BE2C (cell line): Measurements from ENCODE around the gene NELFA.

Experiments used
- DNase-seq: peaks from one replicate; pipeline ENCODE4 v3.0.0-alpha.2; 2020
- H3K27me3 ChIP-seq: fragments of 250-450 bp; sonication (Bioruptor Pico); 2 replicates; pipeline ENCODE4 v1.5.1; 2020; ENCODE audit warnings: mild to moderate bottlenecking
- H3K36me3 ChIP-seq: fragments of 250-450 bp; sonication (Bioruptor Pico); 2 replicates; pipeline ENCODE4 v1.5.1; 2020; ENCODE audit warnings: mild to moderate bottlenecking
- H3K4me1 ChIP-seq: fragments of 250-450 bp; sonication (Bioruptor Pico); 2 replicates; pipeline ENCODE4 v1.5.1; 2020
- H3K4me3 ChIP-seq: 2 replicates; pipeline ENCODE4 v1.5.1; 2011; ENCODE audit warnings: low read depth, low read length
- H3K9me3 ChIP-seq: fragments of 250-450 bp; sonication (Bioruptor Pico); 2 replicates; pipeline ENCODE4 v1.5.1; 2020
- TF ChIP-seq, protein P1 (sequence below): IDR thresholded peaks from 2 replicates; pipeline ENCODE4 v1.5.1; 2012; ENCODE audit warnings: mild to moderate bottlenecking, low read depth, low read length

Gene NELFA

DNA sequence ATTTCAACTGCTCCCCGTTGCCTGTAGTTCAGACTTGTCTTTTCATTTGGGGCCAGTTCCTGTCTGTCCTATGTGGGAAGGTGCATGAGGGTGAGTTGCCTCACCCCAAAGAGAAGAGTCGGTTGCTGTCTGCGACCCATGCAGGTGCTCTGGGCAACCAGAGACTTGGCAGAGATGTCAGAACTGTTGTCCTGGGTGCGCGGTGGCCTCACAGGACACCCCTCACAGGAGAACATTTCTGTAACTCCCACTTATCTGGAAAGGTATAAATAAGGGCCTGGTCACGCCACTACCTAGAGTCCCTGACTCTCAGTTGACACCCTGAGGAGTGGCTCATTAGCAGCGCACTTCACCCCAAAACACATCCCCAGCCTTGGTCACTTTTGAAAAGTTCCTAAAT lies 40.6 kb upstream of the NELFA start:
- H3K4me1 ChIP-seq = no peaks in the 10 kb centered on the region
- H3K36me3 ChIP-seq = no peaks in the 10 kb centered on the region; the same call in 1 of the 2 replicates
- H3K4me3 ChIP-seq = no peak overlapping the region
- peaks cover 3% of the 10 kb centered on the region for H3K27me3 ChIP-seq
- no peak for DNase-seq
- TF ChIP-seq, protein P1, sequence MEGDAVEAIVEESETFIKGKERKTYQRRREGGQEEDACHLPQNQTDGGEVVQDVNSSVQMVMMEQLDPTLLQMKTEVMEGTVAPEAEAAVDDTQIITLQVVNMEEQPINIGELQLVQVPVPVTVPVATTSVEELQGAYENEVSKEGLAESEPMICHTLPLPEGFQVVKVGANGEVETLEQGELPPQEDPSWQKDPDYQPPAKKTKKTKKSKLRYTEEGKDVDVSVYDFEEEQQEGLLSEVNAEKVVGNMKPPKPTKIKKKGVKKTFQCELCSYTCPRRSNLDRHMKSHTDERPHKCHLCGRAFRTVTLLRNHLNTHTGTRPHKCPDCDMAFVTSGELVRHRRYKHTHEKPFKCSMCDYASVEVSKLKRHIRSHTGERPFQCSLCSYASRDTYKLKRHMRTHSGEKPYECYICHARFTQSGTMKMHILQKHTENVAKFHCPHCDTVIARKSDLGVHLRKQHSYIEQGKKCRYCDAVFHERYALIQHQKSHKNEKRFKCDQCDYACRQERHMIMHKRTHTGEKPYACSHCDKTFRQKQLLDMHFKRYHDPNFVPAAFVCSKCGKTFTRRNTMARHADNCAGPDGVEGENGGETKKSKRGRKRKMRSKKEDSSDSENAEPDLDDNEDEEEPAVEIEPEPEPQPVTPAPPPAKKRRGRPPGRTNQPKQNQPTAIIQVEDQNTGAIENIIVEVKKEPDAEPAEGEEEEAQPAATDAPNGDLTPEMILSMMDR = no peak
- peaks cover 4% of the 10 kb centered on the region; the same call in 1 of the 2 replicates for H3K9me3 ChIP-seq

DNA sequence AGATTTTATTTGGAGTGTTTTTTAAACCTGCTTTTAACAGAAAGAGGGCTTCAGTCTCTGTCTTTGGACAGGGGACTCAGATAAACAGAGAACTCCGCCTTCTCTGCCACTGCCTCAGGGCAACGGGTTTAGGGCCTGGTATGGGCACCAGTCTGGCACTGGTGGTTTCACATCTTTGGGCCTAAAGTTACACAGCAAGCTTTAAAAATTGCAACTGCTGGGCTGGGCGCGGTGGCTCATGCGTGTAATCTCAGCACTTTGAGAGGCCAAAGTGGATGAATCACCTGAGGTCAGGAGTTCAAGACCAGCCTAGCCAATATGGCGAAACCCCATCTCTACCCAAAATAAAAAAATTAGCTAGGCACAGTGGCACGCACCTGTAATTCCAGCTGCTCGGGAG lies 40.1 kb upstream of the NELFA start:
- TF ChIP-seq, protein P1 = no peak
- H3K4me1 ChIP-seq = no peaks in the 10 kb centered on the region
- H3K4me3 ChIP-seq = no peak overlapping the region
- DNase-seq = no peak
- peaks cover 4% of the 10 kb centered on the region; the same call in 1 of the 2 replicates for H3K9me3 ChIP-seq
- peaks cover 3% of the 10 kb centered on the region for H3K27me3 ChIP-seq
- H3K36me3 ChIP-seq = no peaks in the 10 kb centered on the region; the same call in 1 of the 2 replicates

DNA sequence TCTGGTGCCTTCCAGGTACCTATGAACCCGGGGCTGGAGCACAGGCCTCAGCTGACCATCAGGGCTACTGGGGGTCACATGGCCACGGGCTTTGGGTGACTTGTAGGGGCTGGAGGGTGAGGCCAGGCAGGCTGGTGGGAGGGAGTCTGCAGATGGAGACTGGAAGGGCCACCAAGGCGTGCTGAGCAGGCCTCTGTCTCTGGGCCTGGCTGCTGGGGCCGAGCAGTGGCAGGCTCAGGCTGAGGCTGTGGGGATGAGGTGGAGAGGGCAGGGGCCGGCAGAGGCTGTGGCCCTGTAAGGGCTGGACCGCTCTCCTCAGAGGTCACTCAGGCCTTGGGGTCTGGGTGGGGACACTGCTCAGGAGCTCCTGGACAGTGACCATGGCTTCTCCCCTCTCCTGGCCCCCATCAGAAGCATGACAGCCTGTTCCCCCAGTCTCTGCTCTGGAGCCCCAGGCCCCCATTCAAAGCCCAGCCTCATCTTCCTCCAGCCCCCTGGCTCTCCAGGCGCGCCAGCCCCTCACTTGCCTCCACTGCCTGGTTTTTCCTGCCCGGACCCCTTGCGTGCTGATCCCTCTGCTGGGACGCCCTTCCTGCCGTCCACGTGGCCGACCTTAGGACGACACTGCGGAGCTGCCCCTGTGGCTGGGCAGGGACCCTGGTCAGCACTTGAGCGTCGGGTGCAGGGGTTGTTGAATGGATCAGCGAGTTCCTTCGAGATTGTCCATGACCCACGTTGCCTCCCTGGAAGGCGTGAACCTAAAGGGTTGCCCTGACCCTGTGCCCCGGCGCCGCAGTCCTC lies 39.2 kb upstream of the NELFA start:
- no peak for DNase-seq
- peaks cover 3% of the 10 kb centered on the region; the same call in 1 of the 2 replicates for H3K27me3 ChIP-seq

DNA sequence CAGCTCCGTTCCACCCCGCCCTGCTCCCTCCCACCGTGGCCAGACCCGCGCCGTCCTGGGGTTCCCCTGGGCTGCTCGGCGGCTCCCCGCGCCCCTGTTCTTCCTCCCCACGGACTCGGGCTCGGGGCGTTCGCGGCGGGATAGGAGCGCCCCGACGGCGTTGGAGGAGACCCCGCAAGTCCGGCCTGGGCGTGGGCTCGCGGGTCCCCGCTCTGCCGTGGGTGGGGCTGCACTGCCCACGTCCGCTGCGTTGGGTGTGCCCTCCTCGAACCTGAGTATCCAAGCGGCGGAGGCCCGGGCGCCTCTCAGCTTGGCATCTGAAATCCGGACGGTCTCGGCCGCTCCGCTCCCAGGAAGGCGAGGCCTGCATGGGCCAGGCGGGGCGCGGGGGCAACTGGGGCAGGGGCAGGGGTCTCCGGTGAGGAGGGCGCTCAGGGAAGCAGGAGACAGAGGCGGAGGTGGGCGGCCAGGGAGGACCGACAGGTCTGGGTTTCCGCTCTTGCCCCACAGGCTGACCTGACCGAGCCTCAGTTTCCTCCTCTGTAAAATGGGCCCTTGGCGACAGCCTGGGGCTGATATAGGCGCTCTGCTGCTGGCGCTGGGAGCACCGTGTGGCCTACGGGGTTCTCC lies 38.4 kb upstream of the NELFA start:
- TF ChIP-seq, protein P1 = no peak
- H3K36me3 ChIP-seq = no peaks in the 10 kb centered on the region; the same call in 1 of the 2 replicates
- no peaks in the 10 kb centered on the region for H3K27me3 ChIP-seq
- DNase-seq = peak; percentile 9
- H3K4me3 ChIP-seq = no peak overlapping the region
- H3K4me1 ChIP-seq = no peaks in the 10 kb centered on the region
- peaks cover 4% of the 10 kb centered on the region; the same call in 1 of the 2 replicates for H3K9me3 ChIP-seq

More for the DNA sequence above, 39.2 kb upstream of the NELFA start:
- Histone ChIP-seq H3K9me3 (peaks cover 4% of the 10 kb centered on the region; the same call in 1 of the 2 replicates), H3K4me3 (no peak overlapping the region), H3K36me3 (no peaks in the 10 kb centered on the region; the same call in 1 of the 2 replicates), H3K4me1 (no peaks in the 10 kb centered on the region)
- TF ChIP-seq, protein P1 = no peak

DNA sequence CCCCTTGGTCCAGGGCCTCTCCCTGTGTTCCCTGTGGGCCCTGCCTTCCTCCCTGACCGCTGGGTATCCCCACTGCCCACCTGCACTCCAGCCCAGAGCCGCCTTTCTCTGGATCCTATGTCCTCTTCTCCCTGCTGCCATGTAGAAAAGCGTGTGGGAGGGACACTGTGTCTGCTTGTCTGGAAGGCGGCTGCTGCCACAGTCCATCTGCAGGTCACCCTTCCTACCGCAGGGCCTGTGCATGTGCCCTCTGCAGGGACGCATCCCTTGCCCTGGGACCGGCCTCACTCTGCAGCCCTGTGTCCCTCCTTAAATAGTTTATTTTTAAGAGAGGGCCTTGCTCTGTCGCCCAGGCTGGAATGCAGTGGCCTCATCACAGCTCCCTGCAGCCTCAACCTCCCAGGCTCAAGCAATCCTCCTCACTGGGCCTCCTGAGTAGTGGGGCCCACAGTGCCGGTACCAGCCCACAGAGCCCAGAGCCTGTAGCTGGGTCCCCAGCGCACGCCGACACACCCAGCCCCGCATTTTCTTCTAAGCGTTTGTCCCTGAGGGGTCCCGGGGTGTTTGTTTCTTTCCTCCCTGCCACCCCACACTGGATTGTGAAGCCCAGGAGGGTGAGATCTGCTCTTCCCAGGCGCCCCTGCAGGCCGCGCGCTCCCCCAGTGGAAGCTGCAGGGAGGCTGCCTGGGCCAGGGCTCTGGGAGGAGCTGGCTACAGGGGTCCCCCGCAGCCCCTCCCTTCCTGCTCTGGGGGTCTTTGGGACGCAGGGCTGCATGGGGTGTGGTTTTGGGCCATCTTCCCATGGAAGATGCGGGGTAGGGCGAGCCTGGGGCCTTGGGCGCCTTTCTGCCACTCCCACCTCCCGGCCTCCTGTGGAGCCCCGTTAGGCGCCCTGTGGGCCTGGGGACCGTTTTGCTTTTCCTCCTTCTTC lies 37.5 kb upstream of the NELFA start:
- Histone ChIP-seq H3K4me3 (no peak overlapping the region), H3K27me3 (peaks cover 5% of the 10 kb centered on the region), H3K9me3 (peaks cover 4% of the 10 kb centered on the region; the same call in 1 of the 2 replicates), H3K4me1 (no peaks in the 10 kb centered on the region), H3K36me3 (no peaks in the 10 kb centered on the region; the same call in 1 of the 2 replicates)
- TF ChIP-seq, protein P1 = no peak
- DNase-seq = peak; percentile 9
